GM21528 (cell line): ENCODE results near the gene ZNF821.
"Not testable (repeated sequence)": the region's sequence is repeated elsewhere in the genome, so short reads cannot be mapped to it uniquely, and the experiment has no call there.

Source experiments
- ATAC-seq: cut with Tn5 transposase; IDR thresholded peaks from one replicate; pipeline ENCODE4 v1.9.1; 2021; ENCODE audit warnings: mild to moderate bottlenecking, moderate library complexity; ENCODE audit not compliant: unreplicated experiment, low FRiP score

ZNF821 gene

GRCh38 chr16:71903608-71904007 lies 19.6 kb upstream of the ZNF821 start:
- ATAC-seq, result no peak

DNA sequence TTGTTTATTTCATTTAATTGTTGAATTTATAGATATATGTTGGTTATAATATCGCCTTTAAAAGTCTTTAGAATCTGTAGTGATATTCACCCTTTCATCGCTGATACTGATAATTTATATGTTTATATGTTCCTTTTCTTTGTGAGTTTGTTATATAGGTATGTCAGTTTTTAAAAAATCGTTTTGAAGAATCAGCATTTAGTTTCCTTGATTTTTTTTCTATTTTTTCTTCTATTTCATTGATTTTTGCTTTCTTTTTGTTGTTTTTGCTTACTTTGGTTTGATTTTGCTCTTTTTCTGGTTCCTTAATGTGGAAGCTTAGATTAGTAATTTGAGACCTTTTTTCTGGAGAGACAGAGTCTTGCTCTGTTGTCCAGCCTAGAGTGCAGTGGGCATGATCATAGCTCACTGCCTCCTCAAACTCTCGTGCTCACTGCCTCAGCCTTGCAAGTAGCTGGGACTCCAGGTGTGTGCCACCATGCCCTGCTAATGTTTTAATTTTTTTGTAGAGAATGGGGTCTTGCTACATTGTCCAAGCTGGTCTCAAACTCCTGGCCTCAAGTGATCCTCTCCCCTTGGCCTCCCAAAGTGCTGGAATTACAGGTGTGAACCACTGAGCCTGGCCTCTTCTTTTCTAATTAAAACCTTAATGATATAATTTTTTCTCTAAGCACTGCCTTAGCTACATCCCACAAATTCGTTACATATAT lies 18.8 kb upstream of the ZNF821 start:
- ATAC-seq, result no peak

DNA sequence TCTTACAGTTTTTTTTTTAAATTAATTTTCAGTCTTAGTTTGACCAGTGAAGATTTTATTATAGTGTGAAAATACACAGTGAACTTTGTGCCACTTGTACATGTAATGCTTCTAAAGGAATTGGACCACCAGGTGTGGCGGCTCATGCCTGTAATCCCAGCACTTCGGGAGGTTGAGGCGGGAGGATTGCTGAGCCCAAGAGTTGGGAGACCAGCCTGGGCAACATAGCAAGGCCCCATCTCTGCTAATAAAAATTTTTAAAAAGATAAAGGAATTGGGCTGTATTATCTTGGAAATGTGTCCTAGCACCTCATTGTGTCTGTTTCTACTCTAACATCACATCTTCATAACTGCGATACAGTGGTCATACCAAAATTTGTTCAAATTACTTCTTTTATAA lies 15.2 kb upstream of the ZNF821 start:
- no peak for ATAC-seq

- ATAC-seq, result no peak
These were observed 12.9 kb upstream of the ZNF821 start for GRCh38 chr16:71896764-71897368.

GRCh38 chr16:71895679-71896365 lies 11.8 kb upstream of the ZNF821 start:
- ATAC-seq, result peak; percentile 31

- ATAC-seq, result peak; percentile 87
These were observed 11.1 kb upstream of the ZNF821 start, which contains the start of gene IST1 for GRCh38 chr16:71894921-71895678. Gene IST1, plus strand, starts transcription at chr16:71895531. Its CDS starts 20,110 bp downstream, at chr16:71915641.

- ATAC-seq, result peak; percentile 20
These were observed 10.4 kb upstream of the ZNF821 start for GRCh38 chr16:71894229-71894920.

GRCh38 chr16:71893888-71894228 lies 9.9 kb upstream of the ZNF821 start:
- ATAC-seq, result no peak

DNA sequence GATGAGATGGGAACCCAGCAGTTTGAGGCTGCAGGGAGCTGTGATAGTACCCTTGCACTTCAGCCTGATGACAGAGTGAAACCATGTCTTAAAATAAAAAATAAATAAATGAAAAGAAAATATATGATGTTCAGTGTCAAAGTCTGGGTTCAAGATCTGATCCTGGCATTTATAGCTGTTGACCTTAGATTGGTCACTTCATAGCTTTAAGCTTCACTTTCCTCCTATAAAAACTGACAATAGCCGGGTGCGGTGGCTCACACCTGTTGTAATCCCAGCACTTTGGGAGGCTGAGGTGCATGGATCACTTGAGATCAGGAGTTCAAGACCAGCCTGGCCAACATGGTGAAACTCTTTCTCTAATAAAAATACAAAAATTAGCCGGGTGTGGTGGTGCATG lies 5.2 kb upstream of the ZNF821 start:
- ATAC-seq, result no peak

GRCh38 chr16:71885261-71885650 lies 1.3 kb upstream of the ZNF821 start:
- ATAC-seq, result no peak

GRCh38 chr16:71883168-71883848 lies 674 bp downstream of the ZNF821 start:
- ATAC-seq, result peak; percentile 41

DNA sequence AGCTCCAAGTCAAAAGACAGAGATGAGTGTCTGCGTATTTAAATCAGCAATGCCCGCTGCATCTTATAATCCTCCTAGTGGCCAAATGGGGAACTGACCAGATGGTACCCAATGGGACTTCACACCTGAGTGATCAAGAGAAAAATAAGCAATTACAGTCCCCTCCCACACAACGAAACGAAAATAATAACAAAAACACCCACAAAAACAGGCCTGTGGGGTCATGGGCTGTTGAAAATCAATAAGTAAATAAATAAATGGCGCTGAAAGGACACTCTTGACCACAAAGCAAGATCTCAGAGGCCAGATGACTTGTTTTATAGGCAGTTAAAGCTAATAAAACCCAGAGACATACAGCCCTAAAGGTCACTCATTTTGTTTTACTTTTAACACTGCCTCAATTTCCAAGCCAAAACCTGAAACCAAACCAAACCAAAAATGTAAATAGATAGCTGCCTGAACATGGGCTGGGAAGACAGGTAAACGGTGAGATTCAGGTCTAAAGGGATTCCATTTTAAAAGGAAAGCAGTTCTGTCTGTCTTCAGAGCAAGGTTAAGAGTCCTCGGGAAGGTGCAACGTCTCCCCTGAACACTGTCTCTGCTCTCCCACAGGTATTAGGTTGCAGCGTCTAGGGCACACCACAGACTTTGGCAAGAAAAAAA lies 1.3 kb downstream of the ZNF821 start:
- peak; percentile 34 for ATAC-seq

GRCh38 chr16:71880176-71880575 lies 3.8 kb downstream of the ZNF821 start:
- ATAC-seq, result no peak

DNA sequence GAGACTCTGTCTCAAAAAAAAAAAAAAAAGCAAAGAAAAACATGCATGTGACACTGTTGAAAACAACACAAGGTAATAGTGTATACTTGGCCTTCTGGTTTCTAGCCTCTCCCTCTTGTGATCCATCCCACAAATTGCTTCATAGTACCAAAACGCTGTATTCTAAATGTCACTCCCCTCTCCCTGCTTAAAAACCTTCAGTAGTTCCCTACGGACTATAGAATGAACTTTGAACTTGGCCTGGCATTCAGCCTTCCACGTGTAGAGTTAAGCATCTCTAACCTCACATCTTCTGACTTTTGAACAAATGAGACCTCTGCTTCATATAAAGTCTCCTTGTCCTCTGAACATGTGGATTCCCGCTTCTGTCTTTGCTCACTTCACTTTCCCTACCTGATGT lies 5.1 kb downstream of the ZNF821 start:
- ATAC-seq, result no peak

DNA sequence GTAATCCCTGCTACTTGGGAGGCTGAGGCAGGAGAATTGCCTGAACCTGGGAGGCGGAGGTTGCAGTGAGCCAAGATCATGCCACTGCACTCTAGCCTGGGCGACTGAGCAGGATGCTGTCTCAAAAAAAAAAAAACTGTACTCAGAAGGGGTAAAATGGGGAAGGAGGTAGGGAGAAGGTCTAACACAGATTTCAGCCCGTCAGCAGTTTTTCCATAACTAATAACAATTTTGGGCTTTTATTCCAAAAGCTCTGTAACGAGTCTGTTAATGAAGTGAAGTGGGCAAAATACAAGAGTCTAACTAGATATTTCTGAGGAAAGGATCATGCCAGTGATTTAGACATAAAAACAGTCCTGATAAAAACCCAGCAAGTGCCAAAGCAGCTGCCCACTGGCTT lies 10.8 kb downstream of the ZNF821 start:
- no peak for ATAC-seq

- ATAC-seq, result no peak
These were observed 13.2 kb downstream of the ZNF821 start for GRCh38 chr16:71870818-71871217.

DNA sequence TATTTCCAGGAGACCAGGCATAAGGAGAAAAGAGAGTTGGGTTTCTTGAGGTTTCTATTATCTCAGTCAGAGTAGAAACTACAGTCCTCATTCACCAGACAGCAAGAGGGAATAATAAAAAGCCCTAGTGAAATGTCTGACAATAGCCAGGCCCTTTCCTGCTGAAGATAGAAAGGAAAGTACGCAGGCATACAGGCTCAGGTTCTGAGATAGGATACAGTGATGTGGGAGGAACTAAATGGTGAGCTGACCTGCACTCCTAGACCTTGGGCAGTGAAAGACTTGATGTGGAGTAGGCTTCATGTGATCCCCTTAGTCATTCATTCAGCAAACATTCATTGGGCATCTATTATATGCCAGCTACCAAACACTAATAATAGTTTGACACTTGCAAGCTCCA lies 14.9 kb downstream of the ZNF821 start:
- no peak for ATAC-seq

DNA sequence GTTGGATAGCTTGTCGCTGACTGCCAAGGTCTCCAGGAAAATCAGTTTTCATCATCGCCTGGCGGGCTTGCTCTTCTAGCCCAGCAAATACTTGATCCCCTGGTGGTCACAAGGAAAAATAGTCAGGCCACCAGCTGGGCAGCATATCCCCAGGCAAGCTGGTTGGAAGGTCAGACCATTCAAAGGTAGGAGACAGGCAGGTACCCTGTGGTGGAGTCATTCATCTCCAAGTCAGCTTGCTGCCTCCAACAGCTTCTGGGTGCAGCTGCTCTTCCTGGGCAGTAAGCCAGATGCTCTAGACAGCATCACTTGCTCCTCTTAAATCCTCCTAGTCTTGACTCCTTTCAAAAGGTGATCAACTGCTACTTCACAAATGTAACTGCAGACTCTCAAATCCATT lies 16.0 kb downstream of the ZNF821 start:
- no peak for ATAC-seq

GRCh38 chr16:71867175-71867574 lies 16.8 kb downstream of the ZNF821 start:
- ATAC-seq, result not testable (repeated sequence)
